HepG2 (cell line): ENCODE measurements around the gene TUT1. TPM values are rescaled to one million over a fixed set of nuclear protein-coding genes. Genes with fewer than 3 reads are reported as not detected.

ENCODE experiments used
- AHR ChIP-seq: IDR thresholded peaks from 2 replicates; pipeline ENCODE4 v1.6.1; 2018; ENCODE audit warnings: missing genetic modification reagents, missing compliant biosample characterization
- ARNT2 ChIP-seq: sonication (generic); formaldehyde crosslinking; IDR thresholded peaks from 2 replicates; pipeline ENCODE4 v1.8.0; 2022; ENCODE audit warnings: mild to moderate bottlenecking, low read depth, missing genetic modification reagents, moderate library complexity
- ERF ChIP-seq: IDR thresholded peaks from 2 replicates; pipeline ENCODE4 v1.6.1; 2018; ENCODE audit warnings: missing biosample characterization, missing genetic modification reagents
- FOXA1 ChIP-seq, 2 experiments: fragments of 450-650 bp in 1 of 2; sonication (generic) in 1 of 2; formaldehyde crosslinking in 1 of 2; IDR thresholded peaks; 2 replicates each; pipeline versions ENCODE4 v1.4.0 to v1.6.1; 2016 to 2020; ENCODE audit warnings: missing genetic modification reagents in 1 of 2
- HMG20A ChIP-seq: IDR thresholded peaks from 2 replicates; pipeline ENCODE4 v1.6.1; 2016; ENCODE audit warnings: borderline replicate concordance
- HMG20B ChIP-seq: conservative IDR thresholded peaks from 2 replicates; pipeline ENCODE4 v1.6.1; 2016; ENCODE audit warnings: missing genetic modification reagents, missing compliant biosample characterization
- MEIS2 ChIP-seq: sonication (generic); formaldehyde crosslinking; IDR thresholded peaks from 2 replicates; pipeline ENCODE4 v1.9.0; 2021; ENCODE audit warnings: mild to moderate bottlenecking, missing genetic modification reagents
- MTF1 ChIP-seq: sonication (generic); formaldehyde crosslinking; IDR thresholded peaks from 2 replicates; pipeline ENCODE4 v1.5.0; 2020; ENCODE audit warnings: missing genetic modification reagents
- PHB2 ChIP-seq: fragments of 450-650 bp; IDR thresholded peaks from 2 replicates; pipeline ENCODE4 v1.6.1; 2018; ENCODE audit not compliant: partially characterized antibody
- RBM22 ChIP-seq: fragments of 200-400 bp; formaldehyde crosslinking; optimal IDR thresholded peaks from 2 replicates; pipeline ENCODE3; 2017; ENCODE audit warnings: mild to moderate bottlenecking, low read length, moderate library complexity
- RFXANK ChIP-seq: IDR thresholded peaks from 2 replicates; pipeline ENCODE4 v1.6.1; 2016
- ZFP1 ChIP-seq: IDR thresholded peaks from 2 replicates; pipeline ENCODE4 v1.6.1; 2016
- ZNF10 ChIP-seq: sonication (generic); formaldehyde crosslinking; IDR thresholded peaks from 2 replicates; pipeline ENCODE4 v1.4.0; 2020; ENCODE audit warnings: mild to moderate bottlenecking, low read depth, missing genetic modification reagents, borderline replicate concordance
- ZNF260 ChIP-seq: sonication (generic); formaldehyde crosslinking; IDR thresholded peaks from 2 replicates; pipeline ENCODE4 v1.4.0; 2020; ENCODE audit warnings: missing genetic modification reagents, low read depth, mild to moderate bottlenecking, borderline replicate concordance
- polyA plus RNA-seq, 8 experiments: library from polyadenylated mRNA; depleted of rRNA in 3 of 8; stranded (reverse) in 7 of 8; unstranded in 1 of 8; fragments of >200 nt; fragmentation: Illumina TruSeq in 4 of 8; extraction: Trizol in 4 of 8; gene quantifications; 2 replicates each; pipeline versions ENCODE4 v1.2.1 to v1.2.3, GENCODE V29; 2011 to 2016; ENCODE audit warnings: low read depth in 4 of 8, missing spikeins in 1 of 8, mixed read lengths in 1 of 8; ENCODE audit not compliant: insufficient read depth in 1 of 8
- total RNA-seq, 5 experiments: library from RNA; depleted of rRNA; stranded (reverse); fragments of >200 nt; fragmentation: Illumina TruSeq; extraction: Trizol; gene quantifications; 2 replicates each; pipeline ENCODE4 v1.2.3, GENCODE V29; 2016; ENCODE audit warnings: low read depth in 1 of 5
- TF ChIP-seq, protein P1 (sequence below): sonication (generic); formaldehyde crosslinking; IDR thresholded peaks from 2 replicates; pipeline ENCODE4 v1.5.0; 2020; ENCODE audit warnings: mild to moderate bottlenecking, missing genetic modification reagents, borderline replicate concordance
- TF ChIP-seq, protein P2 (sequence below): sonication (generic); formaldehyde crosslinking; IDR thresholded peaks from 2 replicates; pipeline ENCODE4 v1.8.0; 2022; ENCODE audit warnings: missing genetic modification reagents, mild to moderate bottlenecking, inconsistent platforms, borderline replicate concordance
- TF ChIP-seq, protein P3 (sequence below), 2 experiments: sonication (generic) in 1 of 2; formaldehyde crosslinking in 1 of 2; IDR thresholded peaks; 2 replicates each; pipeline versions ENCODE4 v1.4.0 to v1.6.1; 2016 to 2020; ENCODE audit warnings: borderline replicate concordance in 1 of 2, low read depth in 1 of 2, mild to moderate bottlenecking in 1 of 2, missing genetic modification reagents in 1 of 2
- TF ChIP-seq, protein P4 (sequence below): sonication (generic); formaldehyde crosslinking; IDR thresholded peaks from 2 replicates; pipeline ENCODE4 v1.4.0; 2020; ENCODE audit warnings: mild to moderate bottlenecking, missing genetic modification reagents
- TF ChIP-seq, protein P5 (sequence below): sonication (generic); formaldehyde crosslinking; conservative IDR thresholded peaks from 2 replicates; pipeline ENCODE4 v1.8.0; 2022; ENCODE audit warnings: mild to moderate bottlenecking, moderate library complexity, missing genetic modification reagents

TUT1 gene
- total and polyA plus RNA-seq, 2 of the 13 experiments (the other 11 are each of a cell fraction or from before 2014, with no cell fraction given), result 9.7 to 14.3 TPM

DNA sequence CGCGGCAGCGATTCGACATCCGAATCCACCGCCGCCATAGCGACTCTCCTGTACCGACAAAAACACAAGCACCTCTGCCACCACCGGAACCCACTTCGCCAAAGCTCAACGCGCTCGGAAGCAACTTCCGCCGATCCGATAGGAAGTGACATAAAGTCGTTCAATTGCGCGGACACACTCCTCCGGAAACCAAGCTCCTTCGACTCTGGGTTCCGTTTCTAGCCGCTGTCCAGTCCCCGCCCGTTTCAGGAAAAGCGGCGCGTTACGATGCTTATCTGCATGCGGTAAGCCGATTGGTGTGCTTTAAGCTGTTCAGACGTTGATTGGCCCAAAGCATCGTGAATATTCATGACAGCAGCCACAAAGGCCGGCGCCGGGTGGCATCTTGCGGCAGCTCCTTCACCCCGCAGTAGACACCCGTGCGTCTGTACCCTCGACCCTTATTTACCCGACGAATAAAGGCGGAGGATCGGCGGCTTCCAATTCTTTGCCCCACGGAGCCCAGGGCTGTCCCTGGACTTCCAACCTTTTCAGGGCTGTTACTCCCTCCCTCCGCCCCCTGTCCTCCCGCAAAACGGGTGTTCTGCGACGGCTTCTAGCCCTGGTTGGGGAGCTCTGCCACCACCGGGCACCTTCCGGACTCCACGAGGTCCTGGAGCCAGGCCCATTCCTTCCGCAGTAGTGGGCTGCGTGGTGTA, at the start of gene TUT1 (continued):
- TF ChIP-seq, protein P1, sequence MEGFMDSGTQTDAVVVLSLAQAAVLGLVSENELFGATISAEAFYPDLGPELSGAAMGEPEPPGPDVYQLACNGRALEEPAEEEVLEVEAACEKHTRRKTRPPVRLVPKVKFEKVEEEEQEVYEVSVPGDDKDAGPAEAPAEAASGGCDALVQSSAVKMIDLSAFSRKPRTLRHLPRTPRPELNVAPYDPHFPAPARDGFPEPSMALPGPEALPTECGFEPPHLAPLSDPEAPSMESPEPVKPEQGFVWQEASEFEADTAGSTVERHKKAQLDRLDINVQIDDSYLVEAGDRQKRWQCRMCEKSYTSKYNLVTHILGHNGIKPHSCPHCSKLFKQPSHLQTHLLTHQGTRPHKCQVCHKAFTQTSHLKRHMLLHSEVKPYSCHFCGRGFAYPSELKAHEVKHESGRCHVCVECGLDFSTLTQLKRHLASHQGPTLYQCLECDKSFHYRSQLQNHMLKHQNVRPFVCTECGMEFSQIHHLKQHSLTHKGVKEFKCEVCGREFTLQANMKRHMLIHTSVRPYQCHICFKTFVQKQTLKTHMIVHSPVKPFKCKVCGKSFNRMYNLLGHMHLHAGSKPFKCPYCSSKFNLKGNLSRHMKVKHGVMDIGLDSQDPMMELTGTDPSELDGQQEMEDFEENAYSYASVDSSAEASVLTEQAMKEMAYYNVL (CRISPR knock-in tag), result peak; percentile 46; the same call in 1 of the 2 replicates
- TF ChIP-seq FOXA1 (IDR thresholded peaks at IDR 0.05), result no peak
- TF ChIP-seq FOXA1 (CRISPR knock-in tag; IDR thresholded peaks at IDR 0.05), result peak; percentile 54
- TF ChIP-seq MTF1 (CRISPR knock-in tag), result no peak
- TF ChIP-seq, protein P2, sequence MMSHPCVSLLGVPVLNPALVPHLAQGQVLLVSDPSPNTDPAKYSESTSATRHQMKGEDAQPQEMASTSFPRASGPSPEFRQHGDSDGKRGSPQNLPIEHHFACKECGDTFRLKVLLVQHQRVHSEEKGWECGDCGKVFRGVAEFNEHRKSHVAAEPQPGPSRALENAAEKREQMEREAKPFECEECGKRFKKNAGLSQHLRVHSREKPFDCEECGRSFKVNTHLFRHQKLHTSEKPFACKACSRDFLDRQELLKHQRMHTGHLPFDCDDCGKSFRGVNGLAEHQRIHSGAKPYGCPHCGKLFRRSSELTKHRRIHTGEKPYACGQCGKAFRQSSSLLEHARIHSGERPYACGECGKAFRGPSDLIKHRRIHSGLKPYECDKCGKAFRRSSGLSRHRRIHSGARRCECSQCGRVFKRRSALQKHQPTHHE, result no peak; the same call in 1 of the 2 replicates
- TF ChIP-seq, protein P3, sequence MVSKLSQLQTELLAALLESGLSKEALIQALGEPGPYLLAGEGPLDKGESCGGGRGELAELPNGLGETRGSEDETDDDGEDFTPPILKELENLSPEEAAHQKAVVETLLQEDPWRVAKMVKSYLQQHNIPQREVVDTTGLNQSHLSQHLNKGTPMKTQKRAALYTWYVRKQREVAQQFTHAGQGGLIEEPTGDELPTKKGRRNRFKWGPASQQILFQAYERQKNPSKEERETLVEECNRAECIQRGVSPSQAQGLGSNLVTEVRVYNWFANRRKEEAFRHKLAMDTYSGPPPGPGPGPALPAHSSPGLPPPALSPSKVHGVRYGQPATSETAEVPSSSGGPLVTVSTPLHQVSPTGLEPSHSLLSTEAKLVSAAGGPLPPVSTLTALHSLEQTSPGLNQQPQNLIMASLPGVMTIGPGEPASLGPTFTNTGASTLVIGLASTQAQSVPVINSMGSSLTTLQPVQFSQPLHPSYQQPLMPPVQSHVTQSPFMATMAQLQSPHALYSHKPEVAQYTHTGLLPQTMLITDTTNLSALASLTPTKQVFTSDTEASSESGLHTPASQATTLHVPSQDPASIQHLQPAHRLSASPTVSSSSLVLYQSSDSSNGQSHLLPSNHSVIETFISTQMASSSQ (IDR thresholded peaks at IDR 0.05; ENCODE audit: low read depth), result no peak
- TF ChIP-seq, protein P3 (CRISPR knock-in tag; IDR thresholded peaks at IDR 0.05; ENCODE audit: borderline replicate concordance), result peak; percentile 86; the same call in 1 of the 2 replicates
- peak; percentile 92 for TF ChIP-seq ERF
- TF ChIP-seq PHB2, result no peak
- TF ChIP-seq ARNT2 (CRISPR knock-in tag), result 0 out of 2 replicates have a peak, but pooled peaks have one; percentile 62
- TF ChIP-seq ZNF260 (CRISPR knock-in tag), result no peak
- 0 out of 2 replicates have a peak, but pooled peaks have one; percentile 50 for TF ChIP-seq HMG20B (CRISPR knock-in tag)
- TF ChIP-seq RBM22, result no peak
- TF ChIP-seq, protein P4, sequence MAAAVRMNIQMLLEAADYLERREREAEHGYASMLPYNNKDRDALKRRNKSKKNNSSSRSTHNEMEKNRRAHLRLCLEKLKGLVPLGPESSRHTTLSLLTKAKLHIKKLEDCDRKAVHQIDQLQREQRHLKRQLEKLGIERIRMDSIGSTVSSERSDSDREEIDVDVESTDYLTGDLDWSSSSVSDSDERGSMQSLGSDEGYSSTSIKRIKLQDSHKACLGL (CRISPR knock-in tag), result peak; percentile 76; the same call in 1 of the 2 replicates
- TF ChIP-seq RFXANK (CRISPR knock-in tag), result peak; percentile 73; the same call in 1 of the 2 replicates
- TF ChIP-seq, protein P5, sequence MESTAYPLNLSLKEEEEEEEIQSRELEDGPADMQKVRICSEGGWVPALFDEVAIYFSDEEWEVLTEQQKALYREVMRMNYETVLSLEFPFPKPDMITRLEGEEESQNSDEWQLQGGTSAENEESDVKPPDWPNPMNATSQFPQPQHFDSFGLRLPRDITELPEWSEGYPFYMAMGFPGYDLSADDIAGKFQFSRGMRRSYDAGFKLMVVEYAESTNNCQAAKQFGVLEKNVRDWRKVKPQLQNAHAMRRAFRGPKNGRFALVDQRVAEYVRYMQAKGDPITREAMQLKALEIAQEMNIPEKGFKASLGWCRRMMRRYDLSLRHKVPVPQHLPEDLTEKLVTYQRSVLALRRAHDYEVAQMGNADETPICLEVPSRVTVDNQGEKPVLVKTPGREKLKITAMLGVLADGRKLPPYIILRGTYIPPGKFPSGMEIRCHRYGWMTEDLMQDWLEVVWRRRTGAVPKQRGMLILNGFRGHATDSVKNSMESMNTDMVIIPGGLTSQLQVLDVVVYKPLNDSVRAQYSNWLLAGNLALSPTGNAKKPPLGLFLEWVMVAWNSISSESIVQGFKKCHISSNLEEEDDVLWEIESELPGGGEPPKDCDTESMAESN, result peak; percentile 93
- TF ChIP-seq AHR, result peak; percentile 95; the same call in 1 of the 2 replicates
- peak; percentile 93 for TF ChIP-seq ZFP1 (CRISPR knock-in tag)
- peak; percentile 65; the same call in 1 of the 2 replicates for TF ChIP-seq MEIS2 (CRISPR knock-in tag)
- no peak for TF ChIP-seq ZNF10
- TF ChIP-seq HMG20A (CRISPR knock-in tag), result no peak
